NCI-H2029 (cell line): Measurements from ENCODE around the gene RNF26.

Source experiments
- DNase-seq: peaks from one replicate; lab custom pipeline; 2025; lab: John Stamatoyannopoulos, UW

RNF26 gene

GRCh38 chr11:119316016-119316728 lies 18.2 kb upstream of the RNF26 start:
- DNase-seq = peak; percentile 74

- no peak for DNase-seq
Observed at GRCh38 chr11:119316729-119317591, 17.4 kb upstream of the RNF26 start, which contains the start of gene MCAM. MCAM (minus strand) TSS chr11:119317130; CDS start chr11:119317101, 29 bp downstream.

GRCh38 chr11:119317592-119318239 lies 16.6 kb upstream of the RNF26 start:
- DNase-seq = no peak

DNA sequence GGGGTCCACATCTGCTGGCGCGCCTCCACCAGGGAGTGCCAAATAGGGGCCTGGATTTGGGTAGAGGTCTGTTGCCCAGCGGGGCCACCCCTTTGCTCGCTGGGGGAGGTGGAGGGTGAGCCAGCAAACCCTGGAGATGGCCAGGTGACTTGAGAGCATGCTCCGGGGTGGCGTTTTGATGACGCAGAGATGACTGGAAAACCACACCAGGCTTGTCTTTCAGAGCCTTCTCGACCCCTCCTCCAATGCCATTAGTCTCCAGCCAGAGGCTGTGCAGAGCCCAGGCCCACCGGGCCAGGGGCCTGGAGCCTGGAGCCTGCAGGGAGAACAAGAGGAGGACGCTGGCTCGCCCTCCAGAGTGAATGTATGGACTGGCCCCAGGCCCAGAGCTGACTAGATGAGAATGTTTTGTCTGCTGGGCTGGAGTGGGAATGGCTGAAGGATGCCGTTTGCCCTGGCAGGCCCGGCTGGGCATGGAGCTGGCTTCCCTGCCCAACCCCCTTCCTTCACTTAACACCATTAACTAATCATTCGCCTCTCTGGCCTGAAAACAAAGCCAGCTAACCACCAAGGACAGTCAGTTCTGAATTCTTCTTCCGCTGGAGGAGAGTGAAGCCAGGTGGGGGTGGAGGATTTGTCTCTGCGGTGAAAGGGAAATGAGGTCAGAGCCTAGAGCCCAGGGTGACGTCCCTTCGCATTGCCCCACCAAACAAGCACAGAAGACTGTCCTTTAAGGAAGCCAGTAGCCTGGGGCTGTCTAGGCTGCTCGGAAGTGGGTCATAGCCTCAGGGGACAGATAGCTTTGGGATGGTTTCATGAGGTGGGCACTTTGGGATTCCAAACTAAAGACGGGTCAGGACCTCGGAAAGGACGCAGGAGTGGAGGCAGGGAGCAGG lies 15.8 kb upstream of the RNF26 start:
- no peak for DNase-seq

- DNase-seq = no peak
Observed at GRCh38 chr11:119319136-119319699, 15.1 kb upstream of the RNF26 start.

- no peak for DNase-seq
Observed at GRCh38 chr11:119319700-119320239, 14.6 kb upstream of the RNF26 start.

- no peak for DNase-seq
Observed at GRCh38 chr11:119320240-119320775, 14.0 kb upstream of the RNF26 start.

DNA sequence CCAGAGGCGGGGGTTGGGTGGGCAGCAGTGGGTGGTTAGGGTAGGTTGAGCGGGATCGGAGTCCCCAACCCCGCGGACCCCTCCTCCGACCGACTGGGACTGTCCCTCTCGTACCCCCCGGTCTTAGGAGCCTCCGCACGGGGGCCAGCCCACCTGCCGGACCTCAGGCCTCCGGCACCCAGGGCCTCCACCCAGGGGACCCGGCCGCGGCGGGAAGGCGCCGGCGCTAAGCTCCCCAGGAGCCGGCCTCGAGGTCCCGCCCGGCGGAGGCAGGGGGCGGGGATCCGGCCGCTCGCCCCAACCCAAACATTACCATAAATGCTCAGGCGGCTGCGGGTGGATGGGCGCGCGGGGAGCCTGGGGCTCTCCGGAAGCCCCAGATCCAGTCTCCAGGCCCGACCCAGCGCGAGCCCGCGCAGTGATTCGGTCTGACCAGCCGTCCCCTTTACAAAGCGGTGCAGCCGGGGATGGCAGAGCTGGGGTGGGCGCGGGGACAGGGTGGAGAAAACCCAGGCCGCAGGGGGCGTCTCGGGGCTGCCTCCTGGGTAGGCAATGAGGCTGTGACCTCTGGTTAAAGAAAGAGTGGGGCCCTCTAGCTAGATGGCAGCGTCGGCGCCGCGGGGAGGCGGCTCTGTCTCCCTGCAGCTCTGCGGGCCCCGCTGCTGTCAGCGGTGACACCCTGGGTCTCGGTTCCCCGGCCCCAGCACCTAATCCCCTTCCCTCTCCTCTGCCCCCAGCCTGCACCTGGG lies 13.4 kb upstream of the RNF26 start:
- DNase-seq = no peak

DNA sequence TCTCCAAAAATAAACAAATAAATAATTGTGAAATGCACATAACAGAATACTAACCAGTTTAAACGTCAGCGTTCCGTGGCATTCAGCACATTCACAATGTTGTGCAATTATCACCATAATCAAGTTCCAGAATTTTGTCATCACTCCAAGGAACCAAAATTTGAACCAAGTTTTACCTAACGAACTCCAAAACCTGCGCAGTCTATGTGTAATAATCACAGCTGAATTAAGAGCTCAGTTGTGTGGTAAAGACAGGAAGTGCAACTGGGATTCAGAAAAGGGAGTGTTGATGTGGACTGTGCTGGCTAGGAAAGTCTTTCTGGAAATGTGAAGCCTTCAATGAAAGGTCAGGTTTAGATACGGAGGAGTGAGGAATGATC lies 12.0 kb upstream of the RNF26 start:
- DNase-seq = no peak

GRCh38 chr11:119322921-119323531 lies 11.3 kb upstream of the RNF26 start:
- DNase-seq = no peak

GRCh38 chr11:119323532-119324033 lies 10.7 kb upstream of the RNF26 start:
- DNase-seq = peak; percentile 37

GRCh38 chr11:119324189-119324588 lies 10.1 kb upstream of the RNF26 start:
- no peak for DNase-seq

GRCh38 chr11:119329320-119329719 lies 5.0 kb upstream of the RNF26 start:
- no peak for DNase-seq

DNA sequence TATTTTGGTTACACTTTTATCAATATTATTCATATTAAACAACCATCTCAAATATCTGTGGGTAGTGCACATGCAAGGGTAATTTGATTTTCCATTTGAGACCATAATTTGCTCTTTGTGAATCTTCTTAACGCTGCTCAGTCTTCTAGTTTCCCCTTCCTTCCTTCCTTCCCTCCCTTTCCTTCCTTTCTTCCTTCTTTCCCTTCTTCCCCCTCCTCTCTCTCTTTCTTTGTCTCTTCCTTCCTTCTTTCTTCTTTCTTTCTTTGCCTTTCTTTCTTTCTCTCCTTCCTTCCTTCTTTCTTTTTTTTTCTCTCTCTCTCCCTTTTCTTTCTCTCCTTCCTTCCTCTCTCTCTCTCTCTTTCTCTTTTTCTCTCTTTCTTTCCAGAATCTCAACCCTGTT lies 4.1 kb upstream of the RNF26 start:
- DNase-seq = no peak

- DNase-seq = no peak
Observed at GRCh38 chr11:119332111-119332765, 2.1 kb upstream of the RNF26 start.

GRCh38 chr11:119335091-119335654 lies 846 bp downstream of the RNF26 start:
- no peak for DNase-seq

DNA sequence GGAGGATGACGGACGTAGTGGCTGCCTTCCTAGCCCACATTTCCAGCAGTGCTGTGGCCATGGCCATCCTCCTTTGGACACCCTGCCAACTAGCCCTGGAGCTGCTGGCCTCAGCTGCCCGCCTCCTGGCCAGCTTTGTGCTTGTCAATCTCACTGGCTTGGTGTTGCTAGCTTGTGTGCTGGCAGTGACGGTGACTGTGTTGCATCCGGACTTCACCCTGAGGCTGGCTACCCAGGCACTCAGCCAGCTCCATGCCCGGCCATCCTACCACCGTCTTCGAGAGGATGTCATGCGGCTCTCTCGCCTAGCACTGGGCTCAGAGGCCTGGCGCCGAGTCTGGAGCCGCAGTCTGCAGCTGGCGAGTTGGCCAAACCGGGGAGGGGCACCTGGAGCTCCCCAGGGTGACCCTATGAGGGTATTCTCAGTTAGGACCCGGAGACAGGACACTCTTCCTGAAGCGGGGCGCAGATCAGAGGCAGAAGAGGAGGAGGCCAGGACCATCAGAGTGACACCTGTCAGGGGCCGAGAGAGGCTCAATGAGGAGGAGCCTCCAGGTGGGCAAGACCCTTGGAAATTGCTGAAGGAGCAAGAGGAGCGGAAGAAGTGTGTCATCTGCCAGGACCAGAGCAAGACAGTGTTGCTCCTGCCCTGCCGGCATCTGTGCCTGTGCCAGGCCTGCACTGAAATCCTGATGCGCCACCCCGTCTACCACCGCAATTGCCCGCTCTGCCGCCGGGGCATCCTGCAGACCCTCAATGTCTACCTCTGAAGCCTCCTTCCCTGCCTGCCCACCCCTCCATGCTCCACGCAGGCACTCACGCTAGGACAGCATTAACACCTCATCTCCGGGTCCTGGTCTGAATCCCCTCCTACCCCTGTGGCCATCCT lies 1.6 kb downstream of the RNF26 start:
- no peak for DNase-seq
